ENCODE data around the gene IGSF9. TPM values are rescaled to one million over a fixed set of nuclear protein-coding genes. Genes with fewer than 3 reads are reported as not detected.

IGSF9 gene
- total RNA-seq, 4 donors from 2014 or later, result 0.29 to 6.2 (median 1.2) TPM; not detected in 1

- intact Hi-C loops (cut with DNase I; ENCODE audit: low total_unique reads), result no loop called here
- TF ChIP-seq POLR2A (IDR thresholded peaks at IDR 0.05), result no peak
- TF ChIP-seq, protein P1, sequence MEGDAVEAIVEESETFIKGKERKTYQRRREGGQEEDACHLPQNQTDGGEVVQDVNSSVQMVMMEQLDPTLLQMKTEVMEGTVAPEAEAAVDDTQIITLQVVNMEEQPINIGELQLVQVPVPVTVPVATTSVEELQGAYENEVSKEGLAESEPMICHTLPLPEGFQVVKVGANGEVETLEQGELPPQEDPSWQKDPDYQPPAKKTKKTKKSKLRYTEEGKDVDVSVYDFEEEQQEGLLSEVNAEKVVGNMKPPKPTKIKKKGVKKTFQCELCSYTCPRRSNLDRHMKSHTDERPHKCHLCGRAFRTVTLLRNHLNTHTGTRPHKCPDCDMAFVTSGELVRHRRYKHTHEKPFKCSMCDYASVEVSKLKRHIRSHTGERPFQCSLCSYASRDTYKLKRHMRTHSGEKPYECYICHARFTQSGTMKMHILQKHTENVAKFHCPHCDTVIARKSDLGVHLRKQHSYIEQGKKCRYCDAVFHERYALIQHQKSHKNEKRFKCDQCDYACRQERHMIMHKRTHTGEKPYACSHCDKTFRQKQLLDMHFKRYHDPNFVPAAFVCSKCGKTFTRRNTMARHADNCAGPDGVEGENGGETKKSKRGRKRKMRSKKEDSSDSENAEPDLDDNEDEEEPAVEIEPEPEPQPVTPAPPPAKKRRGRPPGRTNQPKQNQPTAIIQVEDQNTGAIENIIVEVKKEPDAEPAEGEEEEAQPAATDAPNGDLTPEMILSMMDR (IDR thresholded peaks at IDR 0.05), result no peak
- DNase-seq, result no peak
- Histone ChIP-seq H3K4me3 (no peak overlapping the region), H3K27ac (no peak overlapping the region), H3K27me3 (no peaks in the 10 kb centered on the region), H3K9me3 (no peaks in the 10 kb centered on the region), H3K36me3 (no peaks in the 10 kb centered on the region), H3K4me1 (no peaks in the 10 kb centered on the region)
Observed at GRCh38 chr1:159986531-159986930, 41.1 kb upstream of the IGSF9 start.

- intact Hi-C loops (cut with DNase I; ENCODE audit: low total_unique reads), result no loop called here
- Histone ChIP-seq H3K4me1 (no peaks in the 10 kb centered on the region), H3K36me3 (no peaks in the 10 kb centered on the region), H3K27ac (no peak overlapping the region), H3K9me3 (no peaks in the 10 kb centered on the region), H3K4me3 (no peak overlapping the region), H3K27me3 (no peaks in the 10 kb centered on the region)
- no peak for DNase-seq
- no peak for TF ChIP-seq POLR2A (IDR thresholded peaks at IDR 0.05)
- TF ChIP-seq, protein P1 (IDR thresholded peaks at IDR 0.05), result no peak
Observed at GRCh38 chr1:159986093-159986492, 40.7 kb upstream of the IGSF9 start.

- H3K4me1 ChIP-seq, result no peaks in the 10 kb centered on the region
- DNase-seq, result no peak
- no peak overlapping the region for H3K4me3 ChIP-seq
- TF ChIP-seq, protein P1 (IDR thresholded peaks at IDR 0.05), result no peak
- TF ChIP-seq POLR2A (IDR thresholded peaks at IDR 0.05), result no peak
- no peaks in the 10 kb centered on the region for H3K9me3 ChIP-seq
- intact Hi-C loops (cut with DNase I; ENCODE audit: low total_unique reads), result no loop called here
- H3K27ac ChIP-seq, result no peak overlapping the region
- H3K27me3 ChIP-seq, result no peaks in the 10 kb centered on the region
- no peaks in the 10 kb centered on the region for H3K36me3 ChIP-seq
Observed at GRCh38 chr1:159985473-159985872, 40.1 kb upstream of the IGSF9 start.

GRCh38 chr1:159983681-159984080 is 38.3 kb upstream of the IGSF9 start:
- no peaks in the 10 kb centered on the region for H3K4me1 ChIP-seq
- no peak for TF ChIP-seq POLR2A (IDR thresholded peaks at IDR 0.05)
- TF ChIP-seq, protein P1 (IDR thresholded peaks at IDR 0.05), result no peak
- intact Hi-C loops (cut with DNase I; ENCODE audit: low total_unique reads), result no loop called here
- H3K27ac ChIP-seq, result no peak overlapping the region
- no peak overlapping the region for H3K4me3 ChIP-seq
- DNase-seq, result no peak
- no peaks in the 10 kb centered on the region for H3K27me3 ChIP-seq
- H3K9me3 ChIP-seq, result no peaks in the 10 kb centered on the region
- no peaks in the 10 kb centered on the region for H3K36me3 ChIP-seq

- no peaks in the 10 kb centered on the region for H3K36me3 ChIP-seq
- TF ChIP-seq POLR2A (IDR thresholded peaks at IDR 0.05), result no peak
- TF ChIP-seq, protein P1 (IDR thresholded peaks at IDR 0.05), result no peak
- intact Hi-C loops (cut with DNase I; ENCODE audit: low total_unique reads), result no loop called here
- H3K4me1 ChIP-seq, result no peaks in the 10 kb centered on the region
- H3K27ac ChIP-seq, result no peak overlapping the region
- H3K4me3 ChIP-seq, result no peak overlapping the region
- DNase-seq, result no peak
- H3K27me3 ChIP-seq, result no peaks in the 10 kb centered on the region
- H3K9me3 ChIP-seq, result no peaks in the 10 kb centered on the region
Observed at GRCh38 chr1:159982280-159982679, 36.9 kb upstream of the IGSF9 start.

Data from uterus (tissue), 4 donors.